ENCODE data around the gene LCE1D.

- TF ChIP-seq FOXP2 (optimal IDR thresholded peaks at IDR 0.05; ENCODE audit: borderline replicate concordance, extremely low read depth, extremely low read length, insufficient read depth) (no peak), REST (IDR thresholded peaks at IDR 0.05; ENCODE audit: insufficient read depth in 1 of 2, low read depth in 2 of 2, low read length in 2 of 2) (no peak), SIN3A (IDR thresholded peaks at IDR 0.05; ENCODE audit: borderline replicate concordance, insufficient read depth, low read length) (no peak)
Observed at GRCh38 chr1:152824964-152825363, 28.4 kb downstream of the LCE1D start.

Measured in PFSK-1 (cell line).